Spleen (tissue), 11 donors: ENCODE data around the gene PDLIM5. TPM values are rescaled to one million over a fixed set of nuclear protein-coding genes. Genes with fewer than 3 reads are reported as not detected.

ENCODE experiments used
- DNase-seq: peaks from one replicate; pipeline ENCODE4 v3.0.0-alpha.2; 2020
- H3K27ac ChIP-seq, 8 donors: fragments of 200-600 bp; sonication (generic) in 7 of 8; 1 replicate in 4 of 8; 2 replicates in 4 of 8; pipeline versions ENCODE4 v1.5.0 to v1.8.0; 2016 to 2021; ENCODE audit warnings: inconsistent platforms in 4 of 8, mild to moderate bottlenecking in 4 of 8, moderate library complexity in 1 of 8
- H3K27me3 ChIP-seq, 7 donors: fragments of 200-600 bp; sonication (generic) in 6 of 7; replicated peaks in 1 of 7; 1 replicate in 4 of 7; 2 replicates in 3 of 7; pipeline versions ENCODE4 v1.5.0 to v1.8.0; 2016 to 2021; ENCODE audit warnings: inconsistent platforms in 3 of 7, mild to moderate bottlenecking in 1 of 7
- H3K36me3 ChIP-seq, 6 donors: fragments of 200-600 bp; sonication (generic) in 5 of 6; 1 replicate in 4 of 6; 2 replicates in 2 of 6; pipeline versions ENCODE4 v1.5.0 to v1.8.0; 2016 to 2021; ENCODE audit warnings: inconsistent platforms in 2 of 6
- H3K4me1 ChIP-seq, 6 donors: fragments of 200-600 bp; sonication (generic) in 5 of 6; 1 replicate in 3 of 6; 2 replicates in 3 of 6; pipeline versions ENCODE4 v1.5.0 to v1.8.0; 2016 to 2021; ENCODE audit warnings: inconsistent platforms in 3 of 6
- H3K4me3 ChIP-seq, 8 donors: fragments of 200-600 bp; sonication (generic) in 7 of 8; 1 replicate in 4 of 8; 2 replicates in 4 of 8; pipeline versions ENCODE4 v1.5.0 to v1.8.0; 2016 to 2021; ENCODE audit warnings: inconsistent platforms in 4 of 8, mild to moderate bottlenecking in 4 of 8, moderate library complexity in 2 of 8
- H3K9me3 ChIP-seq, 8 donors: fragments of 200-600 bp; sonication (generic) in 7 of 8; 1 replicate in 4 of 8; 2 replicates in 4 of 8; pipeline versions ENCODE4 v1.5.0 to v1.8.0; 2016 to 2021; ENCODE audit warnings: inconsistent platforms in 4 of 8
- CTCF ChIP-seq, 11 experiments: fragments of 200-600 bp in 7 of 11; fragments of 450-650 bp in 4 of 11; sonication (generic) in 4 of 11; IDR thresholded peaks in 8 of 11; conservative IDR thresholded peaks in 3 of 11; 1 replicate in 7 of 11; 2 replicates in 4 of 11; pipeline versions ENCODE4 v1.4.0 to v1.8.0; 2016 to 2021; ENCODE audit warnings: antibody characterized with exemption in 11 of 11, inconsistent platforms in 4 of 11, mild to moderate bottlenecking in 1 of 11
- POLR2A ChIP-seq, 3 donors: fragments of 450-650 bp; IDR thresholded peaks; one replicate each; pipeline ENCODE4 v1.5.1; 2017; ENCODE audit warnings: antibody characterized with exemption in 3 of 3, mild to moderate bottlenecking in 1 of 3
- POLR2AphosphoS5 ChIP-seq, 3 donors: sonication (generic); formaldehyde crosslinking; IDR thresholded peaks; one replicate each; pipeline ENCODE4 v1.5.1; 2017; ENCODE audit warnings: antibody characterized with exemption in 3 of 3
- WGBS, 5 donors: extraction: QIAGEN DNeasy Blood & Tissue Kit in 3 of 5; methylation state at CpG; one replicate each; pipeline versions ENCODE4 v1.1.5 to v1.1.7; 2013 to 2018; 5-methylcytosine and 5-hydroxymethylcytosine counted together
- intact Hi-C: fragments of 100-400 bp; cut with DNase I; formaldehyde crosslinking; loops from one replicate; pipeline ENCODE4 v1.15.0; 2023; ENCODE audit warnings: low total_unique reads
- polyA plus RNA-seq, 3 donors: library from polyadenylated mRNA; stranded (reverse); fragments of 200-250 nt; gene quantifications; one replicate each; pipeline ENCODE4 v1.2.1, GENCODE V29; 2013
- total RNA-seq, 7 donors: library from RNA; depleted of rRNA in 3 of 7; stranded (reverse); fragments of >200 nt in 3 of 7; fragmentation: NEBNext Ultra II Directional in 4 of 7; extraction: Animal tissue kit (Norgen Biotek cat#: 25700) in 4 of 7; gene quantifications; one replicate each; pipeline versions ENCODE4 v1.1.0 to v1.2.1, GENCODE V29; 2016 to 2021
- donor health status: healthy with polysubstance abuse.
- donor health status: DM: no; HTN: no; CAD: no; lungs with moderate emphysema.
- donor health status: DM: no; HTN: no; CAD: no.
- donor health status: Bipolar disorder and iron deficiency.
- donor health status: healthy.
- donor health status: DM: no; HTN: no; CAD: no.
- donor health status: DM: yes; HTN: yes; CAD: no.

The PDLIM5 gene
- total and polyA plus RNA-seq, 10 donors, result 9.4 to 182 (median 74.9) TPM

- Histone ChIP-seq H3K4me1 (peaks cover 0 to 32% (median 1%) of the 10 kb centered on the region in 6 donors), H3K27me3 (no peaks in the 10 kb centered on the region), H3K9me3 (no peaks in the 10 kb centered on the region), H3K27ac (no peak overlapping the region), H3K36me3 (no peaks in the 10 kb centered on the region), H3K4me3 (no peak overlapping the region)
- intact Hi-C loops, result no loop called here
- TF ChIP-seq CTCF (IDR thresholded peaks at IDR 0.05 in 8 of 11, conservative IDR thresholded peaks at IDR 0.05 in 3 of 11) (no peak), POLR2A (IDR thresholded peaks at IDR 0.05) (no peak), POLR2AphosphoS5 (IDR thresholded peaks at IDR 0.05) (no peak)
- 62 to 83% (median 65%) methylated on average over 2 of the region's 2 CpGs for WGBS, 5 donors
- DNase-seq, result no peak
Observed at GRCh38 chr4:94486372-94486801, 34.6 kb downstream of the PDLIM5 start.

- Histone ChIP-seq H3K27me3 (no peaks in the 10 kb centered on the region), H3K27ac (no peak overlapping the region), H3K4me3 (no peak overlapping the region), H3K4me1 (peaks cover 0 to 22% (median 5%) of the 10 kb centered on the region in 6 donors), H3K36me3 (no peaks in the 10 kb centered on the region), H3K9me3 (no peaks in the 10 kb centered on the region)
- TF ChIP-seq POLR2A (IDR thresholded peaks at IDR 0.05), result no peak
- no peak for TF ChIP-seq CTCF (IDR thresholded peaks at IDR 0.05 in 8 of 11, conservative IDR thresholded peaks at IDR 0.05 in 3 of 11)
- no peak for TF ChIP-seq POLR2AphosphoS5 (IDR thresholded peaks at IDR 0.05)
- intact Hi-C loops, result no loop called here
- no peak for DNase-seq
- WGBS, 5 donors, result 93 to 96% (median 95%) methylated on average over 4 of the region's 4 CpGs
Observed at GRCh38 chr4:94488670-94489069, 36.9 kb downstream of the PDLIM5 start.

GRCh38 chr4:94489098-94489497 is 37.4 kb downstream of the PDLIM5 start:
- peaks cover 0 to 22% (median 5%) of the 10 kb centered on the region in 6 donors for H3K4me1 ChIP-seq
- no peak overlapping the region for H3K4me3 ChIP-seq
- no peaks in the 10 kb centered on the region for H3K36me3 ChIP-seq
- H3K27ac ChIP-seq, result no peak overlapping the region
- H3K27me3 ChIP-seq, result no peaks in the 10 kb centered on the region
- TF ChIP-seq POLR2A (IDR thresholded peaks at IDR 0.05) (no peak), CTCF (IDR thresholded peaks at IDR 0.05 in 8 of 11, conservative IDR thresholded peaks at IDR 0.05 in 3 of 11) (no peak), POLR2AphosphoS5 (IDR thresholded peaks at IDR 0.05) (no peak)
- DNase-seq, result no peak
- 91 to 95% (median 93%) methylated on average over 3 of the region's 3 CpGs for WGBS, 5 donors
- intact Hi-C loops, result no loop called here
- no peaks in the 10 kb centered on the region for H3K9me3 ChIP-seq

- DNase-seq, result no peak
- intact Hi-C loops, result no loop called here
- Histone ChIP-seq H3K27me3 (no peaks in the 10 kb centered on the region), H3K4me1 (peaks cover 0 to 15% (median 5%) of the 10 kb centered on the region in 6 donors), H3K9me3 (no peaks in the 10 kb centered on the region), H3K36me3 (no peaks in the 10 kb centered on the region), H3K27ac (no peak overlapping the region), H3K4me3 (no peak overlapping the region)
- TF ChIP-seq POLR2AphosphoS5 (IDR thresholded peaks at IDR 0.05) (no peak), POLR2A (IDR thresholded peaks at IDR 0.05) (no peak), CTCF (IDR thresholded peaks at IDR 0.05 in 8 of 11, conservative IDR thresholded peaks at IDR 0.05 in 3 of 11) (no peak)
- WGBS, 5 donors, result 93 to 97% (median 95%) methylated on average over 1 of the region's 1 CpG
Observed at GRCh38 chr4:94490437-94490836, 38.7 kb downstream of the PDLIM5 start.
